Measurements from ENCODE around the gene PRIMPOL. TPM values are rescaled to one million over a fixed set of nuclear protein-coding genes. Genes with fewer than 3 reads are reported as not detected.

The PRIMPOL gene
- total RNA-seq, 1 donor from 2014 or later, result 19.0 TPM

- H3K27me3 Mint-ChIP-seq, result no peaks in the 10 kb centered on the region
- no peak overlapping the region for H3K27ac Mint-ChIP-seq
- TF ChIP-seq, protein P1, sequence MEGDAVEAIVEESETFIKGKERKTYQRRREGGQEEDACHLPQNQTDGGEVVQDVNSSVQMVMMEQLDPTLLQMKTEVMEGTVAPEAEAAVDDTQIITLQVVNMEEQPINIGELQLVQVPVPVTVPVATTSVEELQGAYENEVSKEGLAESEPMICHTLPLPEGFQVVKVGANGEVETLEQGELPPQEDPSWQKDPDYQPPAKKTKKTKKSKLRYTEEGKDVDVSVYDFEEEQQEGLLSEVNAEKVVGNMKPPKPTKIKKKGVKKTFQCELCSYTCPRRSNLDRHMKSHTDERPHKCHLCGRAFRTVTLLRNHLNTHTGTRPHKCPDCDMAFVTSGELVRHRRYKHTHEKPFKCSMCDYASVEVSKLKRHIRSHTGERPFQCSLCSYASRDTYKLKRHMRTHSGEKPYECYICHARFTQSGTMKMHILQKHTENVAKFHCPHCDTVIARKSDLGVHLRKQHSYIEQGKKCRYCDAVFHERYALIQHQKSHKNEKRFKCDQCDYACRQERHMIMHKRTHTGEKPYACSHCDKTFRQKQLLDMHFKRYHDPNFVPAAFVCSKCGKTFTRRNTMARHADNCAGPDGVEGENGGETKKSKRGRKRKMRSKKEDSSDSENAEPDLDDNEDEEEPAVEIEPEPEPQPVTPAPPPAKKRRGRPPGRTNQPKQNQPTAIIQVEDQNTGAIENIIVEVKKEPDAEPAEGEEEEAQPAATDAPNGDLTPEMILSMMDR (IDR thresholded peaks at IDR 0.05; ENCODE audit: unreplicated experiment), result no peak
- DNase-seq (ENCODE audit: low spot score, unreplicated experiment), result no peak
- no peaks in the 10 kb centered on the region for H3K4me1 Mint-ChIP-seq (ENCODE audit: low read depth)
- H3K36me3 Mint-ChIP-seq (ENCODE audit: insufficient read depth), result peaks cover 7% of the 10 kb centered on the region
- no peak overlapping the region for H3K4me3 Mint-ChIP-seq (ENCODE audit: low read depth)
- H3K9me3 Mint-ChIP-seq (ENCODE audit: low read depth), result no peaks in the 10 kb centered on the region
Measured at GRCh38 chr4:184699941-184700340, 50.4 kb downstream of the PRIMPOL start.

GRCh38 chr4:184702114-184702513, 52.6 kb downstream of the PRIMPOL start:
- Mint-ChIP-seq H3K4me3 (ENCODE audit: low read depth) (no peak overlapping the region), H3K4me1 (ENCODE audit: low read depth) (peaks cover 3% of the 10 kb centered on the region), H3K36me3 (ENCODE audit: insufficient read depth) (peaks cover 17% of the 10 kb centered on the region), H3K27ac (no peak overlapping the region), H3K27me3 (no peaks in the 10 kb centered on the region), H3K9me3 (ENCODE audit: low read depth) (no peaks in the 10 kb centered on the region)
- no peak for DNase-seq (ENCODE audit: low spot score, unreplicated experiment)
- TF ChIP-seq, protein P1 (IDR thresholded peaks at IDR 0.05; ENCODE audit: unreplicated experiment), result no peak

DNA sequence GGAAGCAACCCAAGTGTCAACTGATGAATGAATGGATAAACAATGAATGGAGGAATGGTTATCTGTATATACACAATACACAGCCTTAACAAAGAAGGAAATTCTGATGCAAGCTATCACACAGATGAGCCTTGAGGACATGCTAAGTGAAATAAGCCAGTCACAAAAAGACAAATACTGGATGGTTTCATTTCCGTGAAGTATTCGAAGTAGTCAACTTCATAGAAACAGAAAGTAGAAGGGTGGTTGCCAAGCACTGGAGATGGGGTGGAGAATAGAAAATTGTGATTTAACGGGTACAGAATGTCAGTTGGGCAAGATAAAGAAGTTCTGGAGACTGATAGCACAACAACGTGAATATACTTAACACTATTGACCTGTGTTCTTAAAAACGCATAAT, 56.2 kb downstream of the PRIMPOL start:
- Mint-ChIP-seq H3K27me3 (no peaks in the 10 kb centered on the region), H3K27ac (no peak overlapping the region), H3K36me3 (ENCODE audit: insufficient read depth) (peaks cover 28% of the 10 kb centered on the region)

GRCh38 chr4:184706453-184706852, 56.9 kb downstream of the PRIMPOL start:
- H3K9me3 Mint-ChIP-seq (ENCODE audit: low read depth), result no peaks in the 10 kb centered on the region
- no peak for DNase-seq (ENCODE audit: low spot score, unreplicated experiment)
- peaks cover 3% of the 10 kb centered on the region for H3K4me1 Mint-ChIP-seq (ENCODE audit: low read depth)
- no peak overlapping the region for H3K27ac Mint-ChIP-seq
- no peak overlapping the region for H3K4me3 Mint-ChIP-seq (ENCODE audit: low read depth)
- TF ChIP-seq, protein P1 (IDR thresholded peaks at IDR 0.05; ENCODE audit: unreplicated experiment), result no peak
- H3K27me3 Mint-ChIP-seq, result no peaks in the 10 kb centered on the region
- peaks cover 26% of the 10 kb centered on the region for H3K36me3 Mint-ChIP-seq (ENCODE audit: insufficient read depth)

More for the DNA sequence above, 56.2 kb downstream of the PRIMPOL start:
- Mint-ChIP-seq H3K9me3 (ENCODE audit: low read depth) (no peaks in the 10 kb centered on the region), H3K4me1 (ENCODE audit: low read depth) (peaks cover 3% of the 10 kb centered on the region), H3K4me3 (ENCODE audit: low read depth) (no peak overlapping the region)
- no peak for DNase-seq (ENCODE audit: low spot score, unreplicated experiment)
- TF ChIP-seq, protein P1 (IDR thresholded peaks at IDR 0.05; ENCODE audit: unreplicated experiment), result no peak

GRCh38 chr4:184712322-184712721, 62.8 kb downstream of the PRIMPOL start:
- DNase-seq (ENCODE audit: low spot score, unreplicated experiment), result no peak

More at GRCh38 chr4:184712322-184712721, 62.8 kb downstream of the PRIMPOL start:
- Mint-ChIP-seq H3K4me1 (ENCODE audit: low read depth) (no peaks in the 10 kb centered on the region), H3K4me3 (ENCODE audit: low read depth) (no peak overlapping the region), H3K9me3 (ENCODE audit: low read depth) (no peaks in the 10 kb centered on the region), H3K36me3 (ENCODE audit: insufficient read depth) (peaks cover 23% of the 10 kb centered on the region), H3K27me3 (no peaks in the 10 kb centered on the region), H3K27ac (no peak overlapping the region)
- TF ChIP-seq, protein P1 (IDR thresholded peaks at IDR 0.05; ENCODE audit: unreplicated experiment), result no peak
